Activated CD8-positive, alpha-beta memory T cell treated with anti-CD3 and anti-CD28 coated beads, Interleukin-2, amount 50 U/mL, for 4 hours (primary cell): Measurements from ENCODE around the gene RASGRP1.

Source experiments
- DNase-seq: peaks from one replicate; pipeline ENCODE4 v3.0.0-alpha.2; 2020

RASGRP1 gene

DNA sequence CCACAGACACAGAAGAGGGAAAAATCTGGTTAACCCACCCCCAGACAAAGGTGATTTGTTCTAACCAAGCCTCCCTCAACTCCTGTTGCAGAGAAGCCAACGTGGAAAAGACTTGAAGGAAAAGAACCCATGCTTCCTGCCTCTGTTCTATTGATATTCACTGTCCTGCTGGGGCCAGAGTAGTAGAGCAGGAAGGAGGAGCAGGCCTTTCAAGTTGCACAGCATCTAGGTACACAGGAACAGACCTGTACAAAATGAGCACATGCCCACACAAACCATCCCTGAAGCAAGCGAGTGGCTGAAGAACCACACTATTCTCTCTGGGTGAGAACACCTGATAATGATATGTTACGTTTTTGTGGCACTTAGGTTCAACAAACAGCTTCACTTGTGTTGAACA is 29.9 kb downstream of the RASGRP1 start:
- no peak for DNase-seq

DNA sequence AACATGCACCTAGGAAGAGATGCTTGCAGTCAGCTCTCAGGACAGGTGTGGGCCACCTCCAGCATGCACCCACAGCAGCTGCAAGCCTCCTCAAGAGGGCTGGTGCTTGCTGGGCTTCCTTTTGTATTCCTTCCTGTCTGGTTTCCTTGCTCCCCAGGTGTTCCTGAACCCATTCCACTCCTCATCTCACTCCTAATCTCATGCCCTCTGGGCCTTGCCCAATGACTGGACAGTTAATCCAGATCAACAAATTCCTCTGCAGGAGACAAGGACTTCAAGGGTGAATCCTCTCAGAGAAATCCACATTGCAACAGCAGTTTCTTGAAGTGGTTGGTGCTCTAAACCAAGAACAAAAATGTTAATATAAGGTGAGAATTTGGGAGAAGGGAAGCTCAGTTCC is 30.7 kb downstream of the RASGRP1 start:
- DNase-seq = no peak

DNA sequence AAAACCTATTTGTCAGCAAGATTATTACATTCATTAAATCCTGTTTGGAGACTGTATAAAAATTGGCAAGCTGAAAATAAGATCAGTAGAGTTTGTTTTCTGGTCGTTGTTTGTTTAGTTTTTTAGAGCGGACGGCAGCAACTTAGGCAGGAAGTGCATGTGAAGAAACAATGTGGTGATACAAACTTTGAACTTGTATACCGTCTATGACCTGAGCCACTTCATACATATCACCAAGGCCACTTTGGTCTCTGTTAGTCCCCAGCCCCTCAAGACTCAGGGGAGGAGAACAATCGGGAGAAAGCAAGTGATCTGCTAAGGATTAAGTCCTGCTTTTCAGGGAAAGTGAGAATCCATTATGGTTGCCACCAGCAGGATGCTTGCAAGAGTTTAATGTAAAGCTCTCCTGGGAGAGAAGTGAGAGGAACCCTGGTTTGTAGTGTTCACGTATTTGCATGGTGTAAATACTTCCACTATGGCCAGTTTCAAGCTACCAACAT is 31.1 kb downstream of the RASGRP1 start:
- DNase-seq = no peak

DNA sequence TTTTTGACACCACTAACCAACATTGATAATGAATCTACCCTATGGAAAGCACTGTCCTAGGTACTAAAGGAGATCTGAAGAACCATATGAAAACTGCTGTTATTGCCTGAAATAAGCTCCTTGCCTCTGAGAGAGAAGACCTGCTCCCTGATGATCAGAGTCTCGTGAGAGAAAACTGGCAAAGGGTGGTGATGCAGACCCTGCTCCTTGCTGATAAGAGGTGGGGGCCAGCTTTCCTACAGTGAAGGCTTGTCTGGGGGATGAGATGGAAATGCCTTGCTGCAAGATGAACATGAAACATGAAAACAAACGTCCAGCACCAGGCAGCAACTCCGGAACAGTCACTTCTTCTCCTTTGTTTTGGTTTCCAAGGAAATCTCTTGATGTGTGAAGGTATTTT is 31.9 kb downstream of the RASGRP1 start:
- DNase-seq = no peak

DNA sequence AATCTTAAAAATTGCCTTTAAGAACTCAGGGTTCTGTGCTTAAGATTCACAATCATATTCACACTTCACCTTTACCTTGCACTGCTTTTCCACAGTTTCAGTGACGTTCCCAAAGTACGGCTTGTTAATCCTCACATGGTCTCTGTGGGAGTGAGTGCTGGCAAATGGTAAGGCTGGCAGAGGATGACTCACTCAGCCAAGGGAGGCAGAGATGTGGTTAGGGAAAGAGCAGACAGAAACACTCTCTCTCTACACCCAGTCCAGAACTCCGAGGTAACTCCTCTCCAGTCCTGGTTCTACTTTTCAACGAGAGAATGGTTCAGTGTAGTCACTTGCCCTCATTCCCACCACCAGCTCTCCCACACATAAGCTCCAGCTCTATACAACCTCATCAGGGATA is 33.1 kb downstream of the RASGRP1 start:
- DNase-seq = no peak

DNA sequence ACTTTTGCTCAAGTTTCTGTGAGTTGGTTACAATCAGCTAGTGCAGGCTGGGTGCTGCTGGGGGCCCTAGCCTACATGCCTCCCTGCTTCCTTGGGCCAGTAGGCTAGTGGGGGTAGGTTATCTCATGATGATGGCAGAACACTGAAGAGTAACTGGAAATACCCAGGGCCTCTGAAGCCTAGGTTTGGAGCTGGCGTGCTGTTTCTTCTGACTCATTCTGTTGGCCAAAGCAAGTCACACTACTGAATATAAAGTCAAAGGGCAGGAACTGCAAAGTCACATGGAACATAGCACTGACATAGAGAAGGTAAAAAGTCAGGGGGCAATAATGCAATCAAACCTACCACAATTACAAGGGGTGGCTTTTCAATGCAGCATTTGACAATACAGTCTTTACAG is 34.5 kb downstream of the RASGRP1 start:
- no peak for DNase-seq

DNA sequence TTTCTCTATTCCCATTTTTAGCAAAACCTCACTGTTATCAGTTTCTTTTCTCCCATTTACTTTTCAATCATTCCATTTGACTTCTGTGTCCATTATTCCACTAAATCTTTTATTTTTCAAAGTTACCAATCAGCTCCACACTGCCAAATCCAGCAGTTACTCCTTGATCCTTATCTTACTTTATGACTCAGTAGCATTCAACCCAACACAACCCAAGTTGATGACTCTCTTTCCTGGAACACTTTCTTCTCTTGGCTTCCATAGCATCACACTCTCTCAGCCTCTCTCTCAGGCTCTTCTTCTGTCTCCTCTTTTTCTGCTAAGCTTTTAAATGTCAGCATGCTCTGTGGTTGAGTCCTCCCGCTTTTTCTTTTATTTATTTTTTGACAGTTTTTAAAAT is 36.3 kb downstream of the RASGRP1 start:
- no peak for DNase-seq

DNA sequence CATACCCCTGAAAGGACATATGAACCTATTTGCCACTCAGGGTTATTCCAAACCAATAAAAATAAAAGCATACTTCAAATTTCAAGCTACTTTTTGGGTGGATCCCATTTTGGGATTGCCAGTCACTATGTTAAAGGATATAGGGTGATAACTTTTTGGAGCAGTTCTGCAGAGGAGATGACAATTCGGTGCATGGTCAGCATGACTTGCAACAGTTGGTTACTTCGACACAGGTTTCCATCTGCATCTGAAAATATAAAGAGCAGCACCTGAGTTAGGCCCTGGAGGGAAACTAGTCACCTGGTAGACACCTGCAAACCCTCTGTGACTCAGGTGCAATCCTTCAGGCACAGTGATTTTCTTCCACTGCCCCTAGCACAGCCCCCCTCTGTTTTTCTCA is 38.5 kb downstream of the RASGRP1 start:
- DNase-seq = no peak

DNA sequence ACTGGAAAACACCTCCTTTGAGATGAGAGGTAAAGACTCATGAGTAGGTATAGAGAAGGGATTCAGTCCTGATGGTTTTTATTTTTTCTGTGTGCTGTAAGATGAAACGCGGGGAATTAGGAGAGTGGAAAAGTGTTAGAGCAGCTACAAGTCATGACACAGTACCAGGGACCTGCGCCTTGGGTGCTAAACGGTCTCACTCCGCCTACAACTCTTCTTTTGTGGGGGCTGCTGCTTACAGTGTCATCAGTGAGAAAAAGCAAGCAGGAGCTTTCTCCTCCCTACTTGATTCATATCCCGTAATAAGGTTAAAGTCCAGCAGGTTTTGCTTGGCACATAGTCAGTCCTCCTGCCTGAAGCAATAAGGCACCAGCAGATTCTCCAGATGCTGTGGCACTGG is 39.1 kb downstream of the RASGRP1 start:
- DNase-seq = no peak

DNA sequence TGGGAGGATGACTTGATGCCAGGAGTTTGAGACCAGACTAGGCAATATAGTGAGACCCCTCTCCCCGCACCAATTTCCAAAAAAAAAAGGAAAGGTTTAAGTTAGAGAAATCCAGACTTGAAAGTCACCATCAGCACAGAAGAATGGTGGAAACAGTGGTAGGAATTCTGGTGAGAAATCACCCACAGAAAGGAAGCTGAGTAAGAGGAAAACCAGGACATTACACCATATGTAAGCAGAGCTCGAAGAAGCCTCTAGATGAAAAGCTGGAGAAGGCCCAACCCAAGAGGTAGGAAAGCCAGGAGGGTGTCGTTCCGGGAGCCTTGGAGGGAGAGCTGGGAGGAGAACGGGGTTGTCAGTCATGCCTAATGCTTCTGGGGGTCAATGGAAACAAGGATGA is 40.5 kb downstream of the RASGRP1 start:
- no peak for DNase-seq

DNA sequence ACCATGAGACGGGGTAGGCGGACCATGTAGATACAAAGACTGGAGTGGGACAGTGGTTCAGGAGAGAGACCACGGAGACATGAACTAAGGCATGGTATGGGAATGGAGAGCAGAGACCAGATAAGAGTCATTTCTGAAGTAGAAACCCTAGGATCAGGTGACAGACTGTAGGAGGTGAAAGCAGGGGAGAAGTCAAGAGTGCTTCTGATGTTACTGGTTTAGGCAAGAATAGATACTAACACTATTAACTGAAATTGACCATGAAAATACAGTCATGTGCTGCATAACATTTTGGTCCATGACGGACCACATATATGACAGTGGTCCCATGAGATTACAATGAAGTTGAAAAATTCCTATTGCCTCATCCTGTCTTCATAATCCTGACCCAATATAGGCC is 41.7 kb downstream of the RASGRP1 start:
- DNase-seq = no peak

DNA sequence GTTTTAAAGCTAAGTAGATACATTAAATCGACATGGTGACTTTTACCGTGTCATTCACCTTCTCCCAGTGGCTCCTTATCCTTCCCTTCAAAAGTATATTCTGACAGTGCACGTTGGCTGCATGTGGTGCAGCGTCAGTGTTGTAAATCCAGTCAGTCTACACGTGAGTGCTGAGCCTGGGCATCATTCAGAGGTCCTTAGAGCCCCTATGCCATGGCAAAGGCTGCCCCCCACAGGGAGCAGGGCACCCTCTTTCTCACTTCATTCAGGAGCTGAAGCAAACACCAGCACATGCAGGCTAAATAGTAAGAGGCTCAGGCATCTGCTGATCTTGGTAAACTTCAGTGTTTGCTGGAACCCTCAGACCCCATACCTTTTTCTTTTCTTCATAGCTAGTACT is 43.3 kb downstream of the RASGRP1 start:
- no peak for DNase-seq

DNA sequence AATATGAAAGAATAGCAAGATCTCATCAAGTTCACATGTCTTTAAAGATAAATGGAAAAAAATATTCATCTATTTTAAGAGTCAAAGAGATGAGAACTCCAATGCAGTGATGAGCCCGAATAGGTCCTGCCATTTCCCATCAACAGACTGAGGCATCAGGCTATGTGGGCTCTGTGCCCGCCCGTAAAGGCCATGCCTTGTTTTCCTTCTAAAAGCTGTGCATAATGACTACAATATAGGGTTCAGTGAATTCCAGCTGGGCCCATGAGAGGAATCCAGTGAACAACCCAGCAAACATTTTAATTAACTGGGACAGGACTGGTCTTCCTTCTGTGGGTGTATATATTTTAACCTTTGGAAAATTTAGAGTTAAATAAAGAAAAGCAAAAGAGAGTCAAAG is 44.6 kb downstream of the RASGRP1 start:
- DNase-seq = no peak

DNA sequence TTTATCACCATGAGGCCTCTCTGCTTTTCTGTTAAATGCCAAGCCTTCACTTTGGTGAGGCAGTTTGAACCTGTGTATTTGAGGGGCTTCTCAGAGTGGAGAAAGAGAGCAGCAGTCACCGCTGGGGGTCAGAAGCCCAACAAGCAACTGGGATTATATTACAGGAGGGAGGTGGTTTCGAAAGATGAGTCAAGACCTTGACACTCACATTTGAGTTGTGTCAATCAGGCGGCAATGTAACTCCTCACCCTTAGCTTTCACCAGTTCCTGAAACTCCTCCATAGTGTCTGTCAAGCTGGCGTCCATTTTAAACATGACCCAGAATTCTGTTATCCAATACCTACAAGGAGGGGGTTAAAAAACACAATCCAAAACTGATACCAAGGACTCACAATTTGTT is 46.5 kb downstream of the RASGRP1 start:
- DNase-seq = no peak

DNA sequence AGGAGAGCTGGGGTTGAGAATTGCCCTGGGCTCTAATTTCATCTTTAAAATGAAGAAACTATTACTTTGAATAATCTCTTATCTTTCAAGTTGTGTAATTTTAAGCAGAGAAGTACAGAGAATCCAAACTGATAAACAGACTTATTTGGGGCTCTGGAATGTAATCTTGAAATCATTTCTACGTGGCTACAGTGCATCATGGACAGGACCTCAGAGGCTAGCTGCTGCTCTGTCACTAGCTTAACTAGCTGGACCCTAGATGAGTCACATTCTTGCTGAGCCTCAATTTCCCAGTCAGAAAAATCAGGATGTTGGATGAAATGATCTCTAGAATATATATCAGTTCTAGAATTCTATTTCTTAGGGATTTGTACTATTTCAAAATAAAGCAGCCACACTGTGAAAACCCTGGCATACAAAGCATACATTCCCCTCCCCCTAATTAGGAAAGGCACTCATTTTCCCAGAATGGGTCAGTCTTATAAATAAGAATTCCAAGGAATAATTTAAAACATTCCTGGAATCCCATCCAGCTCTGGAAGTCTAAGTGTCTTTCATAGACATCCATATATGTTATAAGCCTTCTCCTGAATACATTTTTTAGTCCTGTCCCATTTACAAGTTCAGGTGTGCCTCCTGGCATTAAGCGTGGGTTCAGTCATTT is 47.2 kb downstream of the RASGRP1 start:
- no peak for DNase-seq

DNA sequence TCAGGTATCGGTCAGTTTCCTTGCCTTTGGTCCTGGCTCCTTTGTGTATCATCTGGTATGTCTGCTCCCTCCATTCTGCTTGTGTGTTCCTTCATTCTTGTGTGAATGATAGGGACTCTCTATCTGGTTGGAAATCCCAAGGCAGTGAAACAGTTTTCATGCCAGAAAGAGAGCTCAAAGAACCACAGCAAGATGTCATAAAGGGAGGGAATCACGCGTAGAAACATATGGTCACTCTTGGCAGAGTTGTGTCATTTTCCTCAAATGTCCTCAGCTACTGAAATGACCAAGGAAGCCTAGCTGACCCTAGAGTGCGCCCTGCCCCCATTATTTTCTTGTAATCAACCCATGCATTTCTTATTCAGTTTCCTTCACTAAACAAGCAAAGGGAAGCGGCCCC is 48.0 kb downstream of the RASGRP1 start:
- no peak for DNase-seq

DNA sequence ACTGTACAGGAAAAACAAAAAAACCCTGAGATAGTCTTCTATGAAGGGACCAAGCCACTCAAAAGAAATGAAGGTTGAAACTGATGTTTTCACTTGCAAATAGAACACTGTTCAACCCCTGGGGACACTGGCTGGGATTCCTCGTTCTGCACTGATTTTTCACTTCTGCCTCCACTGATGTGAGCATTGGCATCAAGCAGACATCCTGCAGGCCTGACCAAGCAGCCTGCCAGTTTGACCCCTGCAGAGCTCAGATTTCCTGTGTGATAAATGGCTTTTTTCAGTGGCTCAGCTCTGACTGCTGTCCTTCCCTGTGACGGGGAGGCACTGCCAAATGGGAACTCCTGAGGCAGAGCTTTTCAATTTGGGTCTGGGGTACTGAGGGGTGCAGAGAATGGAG is 50.0 kb downstream of the RASGRP1 start:
- no peak for DNase-seq

DNA sequence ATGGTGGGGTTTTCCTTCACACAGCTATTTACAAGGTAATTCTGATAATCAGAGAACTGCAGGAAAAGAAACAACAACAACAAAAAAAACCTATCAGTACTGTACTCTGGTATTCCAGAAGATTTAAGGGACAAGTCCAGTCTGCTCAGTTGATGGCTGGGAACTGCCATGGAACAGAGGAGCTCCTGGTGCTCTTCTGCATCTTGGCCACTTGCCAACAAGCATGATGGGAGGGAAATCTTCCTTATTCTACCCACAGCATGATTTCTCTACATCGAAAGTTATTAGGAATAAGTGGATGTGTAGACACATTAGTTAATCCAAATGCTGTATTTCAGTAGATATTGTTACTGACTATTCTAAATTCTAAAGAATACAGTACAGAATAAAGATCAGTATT is 51.7 kb downstream of the RASGRP1 start:
- DNase-seq = no peak

DNA sequence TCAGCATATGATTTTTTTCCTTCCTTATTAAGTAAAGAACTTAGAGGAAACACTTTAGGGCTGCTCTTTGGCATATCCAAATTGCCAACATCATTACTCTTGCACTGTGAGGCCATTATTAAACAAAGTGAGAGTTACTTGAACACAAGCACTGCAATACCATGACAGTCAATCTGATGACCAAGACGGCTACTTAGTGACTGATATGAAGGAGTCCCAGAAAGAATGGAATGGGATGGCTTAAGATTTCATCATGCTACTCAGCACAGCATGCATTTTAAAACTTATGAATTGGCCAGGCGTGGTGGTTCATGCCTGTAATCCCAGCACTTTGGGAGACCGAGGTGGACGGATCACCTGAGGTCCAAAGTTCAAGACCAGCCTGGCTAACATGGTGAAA is 55.5 kb downstream of the RASGRP1 start:
- DNase-seq = no peak

DNA sequence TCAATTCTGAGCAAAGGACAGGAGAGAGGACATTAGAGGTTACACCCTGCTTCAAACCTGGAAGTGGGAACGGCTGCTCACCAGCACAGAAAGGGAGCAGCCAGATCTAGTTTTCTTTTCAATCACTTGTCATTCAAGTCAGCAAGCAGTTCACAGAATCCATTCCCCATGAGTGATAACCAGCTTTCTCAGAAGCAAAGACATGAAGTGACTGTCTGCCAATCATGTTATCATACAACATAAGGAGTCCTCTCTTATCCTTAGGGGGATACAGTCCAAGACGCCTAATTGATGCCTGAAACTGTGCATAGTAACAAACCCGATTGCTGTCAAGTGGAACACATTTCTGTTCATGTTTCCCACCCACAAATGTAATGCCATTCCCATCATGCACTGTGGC is 56.0 kb downstream of the RASGRP1 start:
- no peak for DNase-seq

DNA sequence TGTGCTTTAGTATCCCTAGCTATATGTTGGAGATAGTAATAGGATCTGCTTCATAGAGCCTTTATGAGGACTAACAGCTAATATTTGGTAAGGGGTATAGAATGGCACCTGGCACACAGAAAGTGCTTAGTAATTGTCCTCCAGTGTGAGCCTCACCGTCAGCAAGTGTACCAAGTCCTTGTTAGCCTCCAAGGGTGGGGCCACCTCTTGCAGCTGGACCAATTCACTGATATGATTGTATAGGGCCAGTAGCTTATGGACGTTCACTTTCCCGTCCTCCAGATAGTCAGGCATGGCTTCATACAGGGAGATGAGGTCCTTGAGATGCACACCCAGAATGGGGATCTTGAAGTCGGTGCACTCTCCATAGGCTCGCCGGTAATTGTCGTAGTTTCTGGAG is 57.0 kb downstream of the RASGRP1 start:
- DNase-seq = no peak

DNA sequence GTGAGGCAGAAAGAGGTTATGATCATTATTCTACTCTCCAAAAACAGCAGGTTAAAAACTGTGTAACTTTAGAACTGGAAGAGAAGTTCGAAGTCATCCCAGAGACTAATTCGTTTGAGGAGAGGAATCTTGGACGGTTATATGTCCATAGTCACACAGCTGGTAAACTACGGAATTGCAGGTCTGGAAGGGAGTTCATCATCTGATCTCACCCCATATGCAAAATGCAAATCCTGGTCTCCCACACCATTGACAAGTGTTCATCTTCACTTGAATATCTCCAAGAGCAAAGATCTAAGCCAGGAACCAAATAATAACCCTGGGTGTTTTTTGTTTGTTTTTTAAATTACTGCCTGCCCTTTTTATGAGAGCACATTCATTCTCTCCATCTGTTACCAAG is 57.6 kb downstream of the RASGRP1 start:
- no peak for DNase-seq

DNA sequence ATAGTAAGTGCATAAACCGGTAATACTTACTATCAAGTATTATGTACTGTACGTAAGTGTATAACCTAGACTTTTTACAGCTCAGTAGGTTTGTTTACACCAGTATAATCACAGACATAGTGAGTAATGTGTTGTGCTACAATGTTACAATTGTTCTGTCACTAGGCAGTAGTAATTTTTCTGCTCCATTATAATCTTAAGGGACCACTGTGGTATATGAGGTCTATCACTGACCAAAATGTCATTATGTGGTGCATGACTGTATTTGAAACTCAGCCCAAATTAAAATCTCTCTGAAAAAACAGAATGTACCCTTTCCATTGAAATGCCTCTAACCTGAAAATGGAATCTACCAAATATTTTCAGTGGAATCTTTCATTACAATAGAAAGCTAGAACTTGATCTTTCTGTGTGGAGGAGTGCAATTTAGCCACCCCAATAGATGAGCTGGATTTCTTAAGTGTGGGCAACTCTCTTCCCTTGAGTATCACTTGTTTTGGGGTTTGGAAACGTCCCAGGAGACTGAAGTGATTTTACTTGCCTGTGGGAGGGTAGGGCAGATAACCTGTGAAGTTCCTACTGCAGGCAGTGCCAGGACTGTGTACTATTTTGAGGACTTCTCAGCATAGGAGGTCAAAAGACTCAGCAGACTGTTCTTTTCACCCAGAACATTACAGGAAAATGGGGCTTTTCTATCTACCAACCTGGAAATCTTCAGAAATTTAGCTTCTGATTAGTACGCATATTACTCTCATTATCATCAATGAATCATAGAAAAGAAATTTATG is 59.7 kb downstream of the RASGRP1 start:
- no peak for DNase-seq

DNA sequence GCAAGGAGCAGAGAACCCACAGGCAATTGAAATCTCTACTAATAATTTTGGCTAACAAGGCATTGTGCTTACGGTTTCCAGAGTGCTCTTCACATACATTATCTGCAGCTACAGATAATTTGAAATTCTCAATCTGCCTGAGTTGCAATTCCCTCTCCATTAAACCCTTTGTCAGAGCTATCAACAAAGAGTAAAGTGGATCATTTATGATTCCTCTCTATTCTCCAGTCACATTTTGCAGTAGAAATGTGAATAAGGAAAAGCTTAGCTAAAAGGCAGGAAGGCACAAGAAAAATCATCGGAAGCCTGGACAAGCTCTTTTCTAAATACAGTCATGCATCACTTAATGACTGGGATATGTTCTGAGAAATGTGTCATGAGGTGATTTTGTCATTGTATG is 61.1 kb downstream of the RASGRP1 start:
- no peak for DNase-seq

DNA sequence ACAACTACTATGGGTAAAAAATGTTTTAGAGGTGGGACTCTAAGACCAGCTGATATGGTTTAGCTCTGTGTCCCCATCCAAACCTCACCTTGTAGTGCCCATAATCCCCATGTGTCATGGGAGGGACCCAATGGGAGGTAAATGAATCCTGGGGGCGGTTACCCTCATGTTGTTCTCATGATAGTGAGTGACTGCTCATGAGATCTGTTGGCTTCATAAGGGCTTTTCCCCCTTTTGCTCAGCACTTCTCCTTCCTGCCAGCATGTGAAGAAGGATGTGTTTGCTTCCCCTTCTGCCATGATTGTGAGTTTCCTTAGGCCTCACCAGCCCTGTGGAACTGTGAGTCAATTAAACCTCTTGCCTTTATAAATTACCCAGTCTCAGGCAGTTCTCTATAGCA is 65.0 kb downstream of the RASGRP1 start:
- no peak for DNase-seq
